Activated naive CD8-positive, alpha-beta T cell treated with anti-CD3 and anti-CD28 coated beads for 36 hours (primary cell): Measurements from ENCODE around the gene MAU2. TPM values are rescaled to one million over a fixed set of nuclear protein-coding genes. Genes with fewer than 3 reads are reported as not detected.
A peak's percentile ranks its signal among the peaks of the same experiment; 100 is the strongest.
"Not testable (repeated sequence)": the region's sequence is repeated elsewhere in the genome, so short reads cannot be mapped to it uniquely, and the experiment has no call there.

Experiments used
- DNase-seq: peaks from one replicate; pipeline ENCODE4 v3.0.0; 2021
- H3K27ac Mint-ChIP-seq: one replicate; pipeline ENCODE4 v1.8.0; 2022; ENCODE audit warnings: mild to moderate bottlenecking, moderate library complexity, mixed read lengths
- H3K27me3 Mint-ChIP-seq: one replicate; pipeline ENCODE4 v1.8.0; 2022; ENCODE audit warnings: mild to moderate bottlenecking, mixed read lengths
- H3K36me3 Mint-ChIP-seq: one replicate; pipeline ENCODE4 v1.8.0; 2021; ENCODE audit warnings: mild to moderate bottlenecking, mixed read lengths
- H3K4me1 Mint-ChIP-seq: one replicate; pipeline ENCODE4 v1.8.0; 2021; ENCODE audit warnings: mixed read lengths
- H3K4me3 Mint-ChIP-seq: one replicate; pipeline ENCODE4 v1.8.0; 2022; ENCODE audit warnings: mild to moderate bottlenecking, moderate library complexity, mixed read lengths
- H3K9me3 Mint-ChIP-seq: one replicate; pipeline ENCODE4 v1.8.0; 2022; ENCODE audit warnings: mixed read lengths
- total RNA-seq, 2 experiments: library from RNA; stranded (reverse); gene quantifications; one replicate each; pipeline ENCODE4 v1.2.3, GENCODE V29; 2021

MAU2 gene
- total RNA-seq, 2 experiments from 2014 or later: 39.5 to 39.9 TPM

GRCh38 chr19:19379527-19379926 is 58.9 kb downstream of the MAU2 start:
- H3K27ac Mint-ChIP-seq: no peak overlapping the region

DNA sequence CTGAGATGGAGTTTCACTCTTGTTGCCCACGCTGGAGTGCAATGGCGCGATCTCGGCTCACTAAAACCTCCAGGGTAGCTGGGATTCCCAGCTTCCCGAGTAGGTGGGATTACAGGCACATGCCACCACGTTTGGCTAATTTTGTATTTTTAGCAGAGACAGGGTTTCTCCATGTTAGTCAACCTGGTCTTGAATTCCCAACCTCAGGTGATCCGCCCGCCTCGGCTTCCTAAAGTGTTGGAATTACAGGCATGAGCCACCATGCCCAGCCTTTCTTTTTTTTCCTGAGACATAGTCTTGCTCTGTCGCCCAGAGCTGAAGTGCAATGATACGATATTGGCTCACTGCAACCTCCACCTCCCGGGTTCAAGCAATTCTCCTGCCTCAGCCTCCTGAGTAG is 59.7 kb downstream of the MAU2 start:
- DNase-seq, H3K27ac Mint-ChIP-seq, H3K27me3 Mint-ChIP-seq, H3K36me3 Mint-ChIP-seq, H3K9me3 Mint-ChIP-seq, H3K4me1 Mint-ChIP-seq, H3K4me3 Mint-ChIP-seq: not testable (repeated sequence)

More at GRCh38 chr19:19379527-19379926, 58.9 kb downstream of the MAU2 start:
- Mint-ChIP-seq H3K9me3 (no peaks in the 10 kb centered on the region), H3K4me1 (peaks cover 3% of the 10 kb centered on the region), H3K27me3 (no peaks in the 10 kb centered on the region), H3K4me3 (no peak overlapping the region), H3K36me3 (no peaks in the 10 kb centered on the region)
- DNase-seq: no peak

- H3K36me3 Mint-ChIP-seq: no peaks in the 10 kb centered on the region
- no peak overlapping the region for H3K4me3 Mint-ChIP-seq
- H3K27me3 Mint-ChIP-seq: no peaks in the 10 kb centered on the region
- no peak overlapping the region for H3K27ac Mint-ChIP-seq
- H3K4me1 Mint-ChIP-seq: peaks cover 3% of the 10 kb centered on the region
- H3K9me3 Mint-ChIP-seq: no peaks in the 10 kb centered on the region
- DNase-seq: no peak
These were observed 60.6 kb downstream of the MAU2 start for GRCh38 chr19:19381007-19381926.

GRCh38 chr19:19382118-19382517 is 61.5 kb downstream of the MAU2 start:
- H3K27ac Mint-ChIP-seq: no peak overlapping the region
- no peaks in the 10 kb centered on the region for H3K9me3 Mint-ChIP-seq
- DNase-seq: no peak
- peaks cover 5% of the 10 kb centered on the region for H3K4me1 Mint-ChIP-seq
- no peaks in the 10 kb centered on the region for H3K27me3 Mint-ChIP-seq
- H3K4me3 Mint-ChIP-seq: no peak overlapping the region
- H3K36me3 Mint-ChIP-seq: peaks cover 2% of the 10 kb centered on the region

DNA sequence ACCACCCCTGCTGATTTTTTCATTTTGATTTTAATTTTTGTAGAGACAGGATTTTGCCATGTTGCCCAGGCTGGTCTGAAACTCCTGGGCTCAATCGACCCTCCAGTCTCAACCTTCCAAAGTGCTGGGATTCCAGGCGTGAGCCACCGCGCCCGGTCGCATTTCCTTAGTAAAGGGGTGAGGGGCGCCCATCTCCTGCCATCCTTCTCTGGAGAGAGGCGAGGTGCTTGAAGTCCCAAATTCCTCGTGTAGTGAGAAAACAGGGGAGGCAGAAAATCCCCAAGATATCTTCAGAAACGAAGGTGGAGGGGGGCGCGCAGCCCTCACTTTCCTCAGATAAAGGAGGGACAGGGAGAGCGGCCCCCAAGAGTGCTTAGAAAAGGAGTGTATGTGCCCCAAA is 63.9 kb downstream of the MAU2 start:
- Mint-ChIP-seq H3K27ac (peak overlapping the region; percentile 78), H3K4me3 (peak overlapping the region; percentile 69), H3K4me1 (peaks cover 28% of the 10 kb centered on the region), H3K36me3 (peaks cover 7% of the 10 kb centered on the region), H3K9me3 (no peaks in the 10 kb centered on the region), H3K27me3 (no peaks in the 10 kb centered on the region)
- no peak for DNase-seq

- DNase-seq: peak; percentile 100
- Mint-ChIP-seq H3K4me3 (peak overlapping the region; percentile 80), H3K4me1 (peaks cover 35% of the 10 kb centered on the region), H3K27me3 (no peaks in the 10 kb centered on the region), H3K36me3 (peaks cover 11% of the 10 kb centered on the region), H3K27ac (peak overlapping the region; percentile 79), H3K9me3 (no peaks in the 10 kb centered on the region)
These were observed 64.7 kb downstream of the MAU2 start for GRCh38 chr19:19385131-19385895.

GRCh38 chr19:19385896-19386869 is 65.6 kb downstream of the MAU2 start:
- Mint-ChIP-seq H3K27ac (peak overlapping the region; percentile 78), H3K36me3 (peaks cover 16% of the 10 kb centered on the region), H3K9me3 (no peaks in the 10 kb centered on the region), H3K4me1 (peaks cover 41% of the 10 kb centered on the region), H3K27me3 (no peaks in the 10 kb centered on the region), H3K4me3 (peak overlapping the region; percentile 90)
- DNase-seq: peak; percentile 17

- Mint-ChIP-seq H3K27me3 (no peaks in the 10 kb centered on the region), H3K4me1 (peaks cover 45% of the 10 kb centered on the region), H3K4me3 (peak overlapping the region; percentile 90), H3K9me3 (no peaks in the 10 kb centered on the region), H3K36me3 (peaks cover 16% of the 10 kb centered on the region), H3K27ac (peak overlapping the region; percentile 78)
- DNase-seq: no peak
These were observed 66.5 kb downstream of the MAU2 start for GRCh38 chr19:19387108-19387507.

- peaks cover 16% of the 10 kb centered on the region for H3K36me3 Mint-ChIP-seq
- H3K9me3 Mint-ChIP-seq: no peaks in the 10 kb centered on the region
- peak overlapping the region; percentile 9 for H3K27ac Mint-ChIP-seq
- no peaks in the 10 kb centered on the region for H3K27me3 Mint-ChIP-seq
- peaks cover 50% of the 10 kb centered on the region for H3K4me1 Mint-ChIP-seq
- H3K4me3 Mint-ChIP-seq: peak overlapping the region; percentile 90
- DNase-seq: no peak
These were observed 68.2 kb downstream of the MAU2 start for GRCh38 chr19:19388568-19389555.

DNA sequence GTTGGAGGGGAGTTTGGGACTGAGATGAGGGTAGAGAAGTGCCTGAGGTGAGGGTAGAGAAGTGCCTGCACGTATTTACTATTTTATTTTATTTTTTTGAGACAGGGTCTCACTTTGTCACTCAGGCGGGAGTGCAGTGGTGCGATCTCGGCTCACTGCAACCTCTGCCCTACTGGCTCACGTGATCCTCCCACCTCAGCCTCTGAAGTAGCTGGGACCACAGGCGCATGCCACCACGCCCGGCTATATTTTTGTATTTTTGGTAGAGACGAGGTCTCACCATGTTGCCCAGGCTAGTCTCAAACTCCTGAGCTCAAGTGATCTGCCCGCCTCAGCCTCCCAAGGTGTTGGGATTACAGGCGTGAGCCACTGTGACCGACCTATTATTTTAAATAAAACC is 69.1 kb downstream of the MAU2 start:
- H3K4me3 Mint-ChIP-seq, H3K27ac Mint-ChIP-seq, DNase-seq, H3K9me3 Mint-ChIP-seq, H3K27me3 Mint-ChIP-seq: not testable (repeated sequence)
- H3K36me3 Mint-ChIP-seq: peaks cover 16% of the 10 kb centered on the region
- H3K4me1 Mint-ChIP-seq: peaks cover 58% of the 10 kb centered on the region

- H3K9me3 Mint-ChIP-seq, DNase-seq, H3K36me3 Mint-ChIP-seq, H3K4me3 Mint-ChIP-seq, H3K27me3 Mint-ChIP-seq: not testable (repeated sequence)
- Mint-ChIP-seq H3K27ac (peak overlapping the region; percentile 72), H3K4me1 (peaks cover 40% of the 10 kb centered on the region)
These were observed 73.7 kb downstream of the MAU2 start for GRCh38 chr19:19394333-19394732.

DNA sequence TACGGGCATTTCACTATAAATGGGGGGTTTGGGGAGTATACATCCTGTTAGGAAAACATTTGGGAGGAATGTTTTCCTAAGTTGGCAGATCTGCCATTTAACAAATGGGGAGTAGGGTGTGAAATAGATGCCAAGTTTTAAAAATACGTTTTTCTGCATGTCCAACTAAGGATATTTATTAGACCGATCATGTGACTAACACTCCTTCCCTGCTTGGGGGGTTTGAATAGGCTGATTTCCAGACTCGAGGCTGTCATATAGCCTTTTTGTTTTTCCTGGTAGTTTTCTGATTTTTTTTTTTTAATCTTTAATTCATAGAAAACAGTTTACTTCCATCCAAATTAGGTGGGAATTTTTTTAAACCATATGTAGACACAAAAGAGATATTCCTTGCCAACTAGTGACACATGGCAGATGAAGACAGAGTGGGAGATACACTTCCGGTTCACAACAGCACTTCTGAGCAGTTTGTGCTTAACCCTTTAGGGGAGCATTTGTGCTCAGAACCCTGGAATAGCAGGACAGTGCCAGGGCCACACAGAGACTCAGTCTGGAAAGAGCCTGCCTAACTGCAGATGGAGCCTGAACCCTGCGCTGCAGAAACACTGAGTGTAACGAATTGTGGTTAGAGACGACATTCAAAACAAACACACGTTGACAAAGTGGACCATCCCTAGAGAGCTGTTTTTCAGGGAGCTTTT is 79.3 kb downstream of the MAU2 start:
- no peak overlapping the region for H3K27ac Mint-ChIP-seq
- no peak overlapping the region for H3K4me3 Mint-ChIP-seq
- no peak for DNase-seq
- no peaks in the 10 kb centered on the region for H3K27me3 Mint-ChIP-seq
- no peaks in the 10 kb centered on the region for H3K9me3 Mint-ChIP-seq
- peaks cover 3% of the 10 kb centered on the region for H3K36me3 Mint-ChIP-seq
- peaks cover 31% of the 10 kb centered on the region for H3K4me1 Mint-ChIP-seq

DNA sequence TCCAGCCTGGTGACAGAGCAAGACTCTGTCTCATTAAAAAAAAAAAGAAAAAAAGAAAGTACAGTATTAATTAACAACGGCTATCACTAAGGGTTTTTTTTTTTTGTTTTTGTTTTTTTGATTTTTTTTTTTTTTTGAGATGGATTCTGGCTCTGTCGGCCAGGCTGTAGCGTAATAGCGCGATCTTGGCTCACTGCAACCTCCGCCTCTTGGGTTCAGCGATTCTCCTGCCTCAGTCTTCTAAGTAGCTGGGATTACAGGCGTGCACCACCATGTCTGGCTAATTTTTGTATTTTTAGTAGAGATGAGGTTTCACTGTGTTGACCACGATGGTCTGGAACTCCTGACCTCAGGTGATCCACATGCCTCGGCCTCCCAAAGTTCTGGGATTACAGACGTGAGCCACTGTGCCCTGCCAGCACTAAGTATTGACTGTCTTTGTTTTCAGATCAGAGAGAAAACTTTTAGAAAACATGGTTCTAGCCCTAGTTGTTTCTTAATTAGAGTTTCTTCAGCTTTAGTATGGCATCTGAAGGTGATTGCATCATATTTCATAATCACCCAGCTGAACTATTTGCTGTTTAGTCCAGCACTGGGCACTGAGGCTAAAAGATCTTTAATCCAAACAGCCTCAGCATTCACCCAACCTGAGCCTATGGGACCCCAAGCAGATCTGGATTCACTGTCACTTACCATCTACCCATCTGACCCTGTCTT is 82.2 kb downstream of the MAU2 start:
- no peak overlapping the region for H3K4me3 Mint-ChIP-seq
- no peaks in the 10 kb centered on the region for H3K9me3 Mint-ChIP-seq
- no peaks in the 10 kb centered on the region for H3K27me3 Mint-ChIP-seq
- peak overlapping the region; percentile 76 for H3K27ac Mint-ChIP-seq
- peaks cover 45% of the 10 kb centered on the region for H3K4me1 Mint-ChIP-seq
- peaks cover 15% of the 10 kb centered on the region for H3K36me3 Mint-ChIP-seq
- DNase-seq: no peak
